Cardiac fibroblast (primary cell): ENCODE results near the gene DICER1.

ENCODE experiments used
- DNase-seq, 2 donors: peaks; one replicate each; pipeline versions ENCODE4 v3.0.0 to v3.0.0-alpha.2; 2010; ENCODE audit warnings: low read depth in 2 of 2
- H3K4me3 ChIP-seq, 2 donors: replicated peaks in 1 of 2; 1 replicate in 1 of 2; 2 replicates in 1 of 2; pipeline ENCODE4 v1.5.1; 2011; ENCODE audit warnings: low read depth in 2 of 2, low read length in 2 of 2, mild to moderate bottlenecking in 2 of 2, moderate library complexity in 1 of 2
- TF ChIP-seq, protein P1 (sequence below): IDR thresholded peaks from one replicate; pipeline ENCODE4 v1.5.1; 2011; ENCODE audit warnings: low read depth, mild to moderate bottlenecking, low read length, inconsistent platforms

DICER1 gene

DNA sequence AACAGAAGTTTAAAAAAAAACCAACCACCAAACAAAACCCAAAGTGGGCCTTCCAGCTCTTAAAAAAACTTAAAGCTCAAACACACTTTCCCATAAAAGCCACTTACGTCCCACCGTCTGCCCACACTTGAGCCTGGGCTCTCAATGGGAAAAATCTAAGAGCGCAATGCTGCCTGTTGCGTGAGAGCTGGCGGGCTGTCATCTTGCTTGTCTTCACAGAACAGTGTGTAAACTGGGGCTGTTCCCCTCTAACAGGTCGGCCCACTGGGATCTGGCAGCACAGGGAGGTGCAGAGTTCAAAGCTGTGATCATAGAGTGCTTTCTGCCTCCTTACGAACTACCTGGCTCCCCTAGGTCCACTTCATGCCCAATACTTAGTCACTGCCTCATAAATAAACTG, 80.0 kb downstream of the DICER1 start:
- TF ChIP-seq, protein P1, sequence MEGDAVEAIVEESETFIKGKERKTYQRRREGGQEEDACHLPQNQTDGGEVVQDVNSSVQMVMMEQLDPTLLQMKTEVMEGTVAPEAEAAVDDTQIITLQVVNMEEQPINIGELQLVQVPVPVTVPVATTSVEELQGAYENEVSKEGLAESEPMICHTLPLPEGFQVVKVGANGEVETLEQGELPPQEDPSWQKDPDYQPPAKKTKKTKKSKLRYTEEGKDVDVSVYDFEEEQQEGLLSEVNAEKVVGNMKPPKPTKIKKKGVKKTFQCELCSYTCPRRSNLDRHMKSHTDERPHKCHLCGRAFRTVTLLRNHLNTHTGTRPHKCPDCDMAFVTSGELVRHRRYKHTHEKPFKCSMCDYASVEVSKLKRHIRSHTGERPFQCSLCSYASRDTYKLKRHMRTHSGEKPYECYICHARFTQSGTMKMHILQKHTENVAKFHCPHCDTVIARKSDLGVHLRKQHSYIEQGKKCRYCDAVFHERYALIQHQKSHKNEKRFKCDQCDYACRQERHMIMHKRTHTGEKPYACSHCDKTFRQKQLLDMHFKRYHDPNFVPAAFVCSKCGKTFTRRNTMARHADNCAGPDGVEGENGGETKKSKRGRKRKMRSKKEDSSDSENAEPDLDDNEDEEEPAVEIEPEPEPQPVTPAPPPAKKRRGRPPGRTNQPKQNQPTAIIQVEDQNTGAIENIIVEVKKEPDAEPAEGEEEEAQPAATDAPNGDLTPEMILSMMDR: no peak
- no peak for DNase-seq
- no peak overlapping the region for H3K4me3 ChIP-seq

DNA sequence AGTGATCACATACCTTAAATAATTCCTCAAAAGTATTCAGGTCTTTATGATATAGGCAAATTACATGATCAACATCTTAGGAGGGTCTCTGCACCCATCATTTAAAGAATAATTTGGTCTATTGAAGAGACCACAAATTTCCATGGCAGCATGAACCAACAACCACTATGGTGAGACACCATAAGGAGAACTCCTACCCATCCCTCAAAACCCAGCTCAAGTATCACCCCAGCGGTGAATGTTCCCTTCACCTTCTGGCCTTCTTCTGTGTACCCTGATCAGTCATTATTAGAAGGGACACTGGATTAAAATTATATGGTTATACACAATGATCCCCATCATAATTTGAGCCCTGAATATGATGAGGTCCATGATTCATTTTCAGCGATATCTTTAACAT, 81.5 kb downstream of the DICER1 start:
- H3K4me3 ChIP-seq: no peak overlapping the region
- TF ChIP-seq, protein P1: no peak
- no peak for DNase-seq

DNA sequence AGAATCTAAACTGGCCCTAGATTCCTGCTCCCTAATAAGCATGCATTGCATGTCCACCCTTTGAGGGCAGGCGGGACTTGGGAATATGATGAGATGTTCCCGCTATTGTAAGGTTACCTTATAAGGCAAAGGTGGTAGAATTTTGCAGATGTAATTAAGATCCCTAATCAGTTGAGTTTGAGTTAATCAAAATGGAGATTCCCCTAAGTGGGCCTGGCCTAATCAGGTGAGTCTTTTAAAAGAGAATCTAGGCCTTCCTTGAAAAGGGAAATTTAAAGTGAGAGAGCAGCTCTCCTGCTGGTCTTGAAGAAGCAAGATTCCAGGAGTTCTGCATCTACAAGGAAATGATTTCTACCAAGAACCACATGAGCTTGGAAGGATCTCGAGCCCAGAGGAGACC, 83.4 kb downstream of the DICER1 start:
- no peak overlapping the region for H3K4me3 ChIP-seq
- no peak for DNase-seq
- TF ChIP-seq, protein P1: no peak

DNA sequence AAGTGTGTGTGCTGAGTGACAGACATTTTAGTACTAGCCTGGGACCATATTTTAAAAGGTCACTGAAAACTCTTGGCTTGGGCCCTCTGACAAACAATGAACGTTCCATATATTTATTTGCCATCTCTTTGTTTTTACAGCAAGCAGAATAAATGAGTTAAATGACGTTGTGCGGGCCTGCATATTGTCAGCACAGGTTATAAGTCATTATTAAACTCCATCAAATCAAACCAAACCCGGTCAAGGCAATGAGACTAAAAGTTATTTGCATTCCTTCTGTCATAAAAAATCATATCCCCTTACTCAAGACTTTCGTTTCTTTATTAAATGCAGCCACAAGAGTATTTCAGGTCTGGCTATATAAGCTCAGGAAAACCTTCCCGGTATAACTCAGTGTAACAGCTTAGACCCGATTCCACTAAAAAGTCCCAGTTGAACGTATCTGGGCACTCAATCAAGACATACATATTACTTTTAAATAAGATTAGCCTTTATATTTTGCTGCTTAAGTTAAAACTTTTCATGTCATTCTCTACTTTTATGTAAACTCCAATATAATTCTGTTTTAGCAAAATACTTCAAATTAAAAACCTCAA, 84.9 kb downstream of the DICER1 start:
- H3K4me3 ChIP-seq: no peak overlapping the region
- TF ChIP-seq, protein P1: no peak
- DNase-seq: no peak

DNA sequence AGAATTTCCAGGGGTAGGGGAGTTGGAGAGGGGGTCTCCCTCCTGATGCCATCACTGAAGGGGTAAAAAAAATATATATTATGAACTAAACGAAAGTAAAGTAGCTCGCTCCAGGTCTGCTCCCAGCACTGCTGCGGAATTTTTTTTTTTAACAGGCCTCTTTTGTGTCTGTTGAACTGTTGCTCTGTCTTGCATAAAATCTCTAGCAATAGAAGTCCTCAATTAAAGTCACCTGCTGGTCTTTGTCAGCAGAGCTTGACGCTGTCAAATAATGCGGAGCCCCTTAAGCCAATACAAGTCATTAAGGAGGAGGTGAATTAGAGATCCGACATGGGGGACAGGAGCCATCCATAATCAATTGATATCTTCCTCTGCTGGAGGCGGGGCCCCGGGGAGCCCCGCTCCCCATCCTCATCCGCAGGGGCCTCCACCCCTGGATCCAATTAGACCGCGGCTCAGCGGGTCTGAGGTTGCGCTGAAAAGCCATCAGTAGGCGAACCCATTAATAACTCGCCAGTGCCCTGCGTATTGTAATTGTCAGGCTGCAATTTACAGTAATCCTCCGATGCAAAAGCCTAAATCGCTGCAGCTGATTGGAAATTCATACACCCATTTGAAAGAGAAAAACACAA, 85.6 kb downstream of the DICER1 start:
- no peak for DNase-seq
- TF ChIP-seq, protein P1: no peak
- no peak overlapping the region for H3K4me3 ChIP-seq

DNA sequence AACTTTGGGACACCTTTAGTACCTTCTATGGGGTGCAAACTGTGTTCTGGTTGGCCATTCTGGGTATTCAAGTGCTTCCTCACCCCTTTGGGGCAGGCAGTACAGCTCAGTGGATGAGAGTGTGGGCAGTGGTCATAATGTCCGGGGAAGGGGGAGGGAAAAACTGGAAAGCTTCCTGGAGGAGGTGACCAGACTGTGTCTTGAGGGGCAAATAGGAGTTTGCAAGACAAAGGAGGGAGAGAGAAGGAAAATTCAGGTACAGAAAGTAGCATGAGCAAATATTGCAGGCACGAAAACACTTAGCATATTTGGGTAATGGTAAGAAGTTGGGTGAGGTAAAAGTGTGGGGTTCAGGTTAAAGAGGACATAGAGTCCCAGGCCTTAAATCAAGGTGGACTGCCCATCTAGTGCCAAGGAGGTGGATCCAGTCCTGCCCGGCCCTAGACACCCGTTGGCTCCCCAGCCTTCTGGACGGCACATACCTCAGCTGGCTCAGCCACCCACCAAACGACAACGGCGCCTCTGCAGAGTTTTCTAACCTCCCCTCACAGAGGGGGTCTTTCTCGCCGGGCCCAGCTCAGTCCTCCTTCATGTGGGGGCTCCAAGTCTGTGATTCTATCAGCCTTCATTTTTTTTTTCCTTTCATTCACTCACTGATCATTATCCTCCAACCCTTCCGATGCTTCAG, 86.4 kb downstream of the DICER1 start:
- TF ChIP-seq, protein P1: no peak
- no peak overlapping the region for H3K4me3 ChIP-seq
- no peak for DNase-seq
